ENCODE data around the gene PGBD1. TPM values are rescaled to one million over a fixed set of nuclear protein-coding genes. Genes with fewer than 3 reads are reported as not detected.

Gene PGBD1
- polyA plus RNA-seq, 1 of the 3 experiments (the other 2 are of a cell fraction): 2.5 TPM

DNA sequence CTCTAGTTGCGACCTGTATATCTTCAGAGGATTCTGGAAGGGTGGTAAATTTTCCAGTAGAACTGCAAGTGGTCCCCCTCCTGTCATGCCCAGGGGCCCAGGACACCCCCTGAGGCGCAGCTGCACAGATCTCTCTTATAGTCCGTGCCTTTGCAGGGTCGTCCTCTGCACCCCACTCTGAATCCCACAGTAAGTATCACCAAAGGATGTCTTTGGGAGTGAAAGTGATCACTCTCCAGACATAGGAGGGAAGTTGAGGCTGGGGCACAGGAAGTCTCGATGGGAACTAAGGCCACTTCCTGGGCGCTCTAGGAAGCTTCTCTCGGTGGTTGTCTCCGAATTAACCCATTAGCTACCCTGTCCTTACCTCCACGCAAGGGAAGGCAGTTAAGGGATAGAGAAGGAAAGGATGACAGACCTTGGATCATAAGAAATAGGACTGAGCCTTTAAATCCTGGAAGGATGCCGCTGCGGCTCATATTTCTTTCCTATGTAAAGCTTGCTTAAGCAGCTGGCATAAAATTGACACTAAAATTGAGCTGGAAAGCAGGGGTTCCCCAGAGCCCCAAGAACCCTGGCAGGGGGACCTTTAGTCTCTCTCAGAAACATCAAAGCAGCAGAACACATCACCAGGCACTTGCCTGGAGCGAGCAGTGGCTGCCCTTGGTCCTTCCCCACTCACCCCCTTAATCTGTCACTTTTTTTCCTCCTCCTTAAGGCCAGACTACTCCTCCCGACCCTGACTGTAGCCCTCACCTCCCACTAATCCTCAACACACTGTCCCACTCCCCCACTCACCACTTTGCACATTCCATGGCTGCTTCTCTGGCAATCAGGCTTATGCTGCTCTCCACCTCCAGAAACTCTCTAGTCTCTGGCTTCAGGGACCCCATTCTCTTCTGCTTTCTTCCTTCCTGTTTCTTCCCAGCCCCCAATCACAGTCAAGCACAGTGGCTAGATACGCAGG is 29.1 kb upstream of the PGBD1 start, which contains the start of gene ZKSCAN4:
ZKSCAN4 (minus strand) TSS at position 261 of the 967 bp plus-strand sequence. CDS start 289 bp downstream, outside the sequence.
- Histone ChIP-seq H3F3A (replicated peaks; ENCODE audit: insufficient read depth) (no peaks in the 10 kb centered on the region), H2AFZ (ENCODE audit: low read depth) (peak within 1 kb of the TSS; percentile 92), H3K27ac (ENCODE audit: low read depth in 2 of 2, low read length in 1 of 2) (peak within 1 kb of the TSS; percentile 41 to 81; a peak in 3 of 4 replicates), H3K4me2 (peak within 1 kb of the TSS; percentile 79), H3K4me1 (ENCODE audit: control insufficient read depth in 1 of 2, insufficient read depth in 2 of 2, low read depth in 1 of 2, low read length in 1 of 2) (peaks cover 5 to 12% of the 10 kb centered on the region in 2 experiments; a peak in 3 of 4 replicates), H4K20me1 (ENCODE audit: insufficient read depth) (no peaks in the 10 kb centered on the region), H3K27me3 (ENCODE audit: insufficient read depth) (no peaks in the 10 kb centered on the region), H3K79me2 (ENCODE audit: insufficient read depth) (peaks cover 19% of the 10 kb centered on the region), H3K4me3 (ENCODE audit: low read depth in 2 of 2, low read length in 1 of 2) (peak within 1 kb of the TSS; percentile 93 to 97), H3K9ac (peak within 1 kb of the TSS; percentile 77), H3K9me2 (no peaks in the 10 kb centered on the region), H3K9me3 (no peaks in the 10 kb centered on the region), H3K36me3 (replicated peaks in 1 of 2; ENCODE audit: control insufficient read depth in 1 of 2, insufficient read depth in 2 of 2, low read length in 1 of 2) (peaks cover 7 to 20% of the 10 kb centered on the region in 2 experiments)
- ChIA-PET POLR2A (interaction anchor here (0.7 to 3.2 kb wide), 7 partner anchors 14 to 147 kb away, joined by 3 to 29 read pairs (median 7); partner anchors contain the start of genes ZKSCAN8, ZSCAN26 and ZSCAN9), CTCF (interaction anchor here (0.9 to 1.2 kb wide), 5 partner anchors 15 to 116 kb away, joined by 3 to 6 read pairs (median 4); partner anchors contain the start of gene ZSCAN26)
- DNase-seq: peak; percentile 90
- WGBS (ENCODE audit: low lambda C conversion rate): 15% methylated on average over 13 of the region's 14 CpGs
- TF ChIP-seq SIN3A (IDR thresholded peaks at IDR 0.05; ENCODE audit: borderline replicate concordance, low read depth, low read length): peak; percentile 16; the same call in 1 of the 2 replicates
- peak; percentile 66; the same call in 1 of the 2 replicates for TF ChIP-seq ZBTB33 (IDR thresholded peaks at IDR 0.05; ENCODE audit: borderline replicate concordance, low read depth)
- peak; percentile 80 for TF ChIP-seq POLR2AphosphoS5 (IDR thresholded peaks at IDR 0.05; ENCODE audit: low read depth, low read length)
- peak; percentile 98 for TF ChIP-seq GABPA (IDR thresholded peaks at IDR 0.05; ENCODE audit: low read depth)
- TF ChIP-seq RXRA (IDR thresholded peaks at IDR 0.05; ENCODE audit: borderline replicate concordance, low read depth): no peak
- no peak for TF ChIP-seq FOSL2 (IDR thresholded peaks at IDR 0.05; ENCODE audit: borderline replicate concordance, low read depth)
- peak; percentile 17; the same call in 1 of the 2 replicates for TF ChIP-seq RCOR1 (IDR thresholded peaks at IDR 0.05; ENCODE audit: low read length)
- TF ChIP-seq, protein P1, sequence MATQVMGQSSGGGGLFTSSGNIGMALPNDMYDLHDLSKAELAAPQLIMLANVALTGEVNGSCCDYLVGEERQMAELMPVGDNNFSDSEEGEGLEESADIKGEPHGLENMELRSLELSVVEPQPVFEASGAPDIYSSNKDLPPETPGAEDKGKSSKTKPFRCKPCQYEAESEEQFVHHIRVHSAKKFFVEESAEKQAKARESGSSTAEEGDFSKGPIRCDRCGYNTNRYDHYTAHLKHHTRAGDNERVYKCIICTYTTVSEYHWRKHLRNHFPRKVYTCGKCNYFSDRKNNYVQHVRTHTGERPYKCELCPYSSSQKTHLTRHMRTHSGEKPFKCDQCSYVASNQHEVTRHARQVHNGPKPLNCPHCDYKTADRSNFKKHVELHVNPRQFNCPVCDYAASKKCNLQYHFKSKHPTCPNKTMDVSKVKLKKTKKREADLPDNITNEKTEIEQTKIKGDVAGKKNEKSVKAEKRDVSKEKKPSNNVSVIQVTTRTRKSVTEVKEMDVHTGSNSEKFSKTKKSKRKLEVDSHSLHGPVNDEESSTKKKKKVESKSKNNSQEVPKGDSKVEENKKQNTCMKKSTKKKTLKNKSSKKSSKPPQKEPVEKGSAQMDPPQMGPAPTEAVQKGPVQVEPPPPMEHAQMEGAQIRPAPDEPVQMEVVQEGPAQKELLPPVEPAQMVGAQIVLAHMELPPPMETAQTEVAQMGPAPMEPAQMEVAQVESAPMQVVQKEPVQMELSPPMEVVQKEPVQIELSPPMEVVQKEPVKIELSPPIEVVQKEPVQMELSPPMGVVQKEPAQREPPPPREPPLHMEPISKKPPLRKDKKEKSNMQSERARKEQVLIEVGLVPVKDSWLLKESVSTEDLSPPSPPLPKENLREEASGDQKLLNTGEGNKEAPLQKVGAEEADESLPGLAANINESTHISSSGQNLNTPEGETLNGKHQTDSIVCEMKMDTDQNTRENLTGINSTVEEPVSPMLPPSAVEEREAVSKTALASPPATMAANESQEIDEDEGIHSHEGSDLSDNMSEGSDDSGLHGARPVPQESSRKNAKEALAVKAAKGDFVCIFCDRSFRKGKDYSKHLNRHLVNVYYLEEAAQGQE (IDR thresholded peaks at IDR 0.05; ENCODE audit: low read depth, low read length): peak; percentile 26; the same call in 1 of the 2 replicates
- TF ChIP-seq, protein P2, sequence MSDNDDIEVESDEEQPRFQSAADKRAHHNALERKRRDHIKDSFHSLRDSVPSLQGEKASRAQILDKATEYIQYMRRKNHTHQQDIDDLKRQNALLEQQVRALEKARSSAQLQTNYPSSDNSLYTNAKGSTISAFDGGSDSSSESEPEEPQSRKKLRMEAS (IDR thresholded peaks at IDR 0.05; ENCODE audit: low read depth): peak; percentile 56; the same call in 1 of the 2 replicates
- TF ChIP-seq MXI1 (IDR thresholded peaks at IDR 0.05; ENCODE audit: low read depth, low read length): peak; percentile 43; the same call in 1 of the 2 replicates
- TF ChIP-seq SMC3 (IDR thresholded peaks at IDR 0.05; ENCODE audit: low read depth, low read length): no peak; the same call in 1 of the 2 replicates
- TF ChIP-seq USF2 (IDR thresholded peaks at IDR 0.05; ENCODE audit: borderline replicate concordance, low read depth, low read length): no peak
- 0 out of 2 replicates have a peak, but pooled peaks have one; percentile 23 for TF ChIP-seq FOXJ3 (CRISPR knock-in tag; IDR thresholded peaks at IDR 0.05)
- TF ChIP-seq ELF1 (IDR thresholded peaks at IDR 0.05): peak; percentile 89
- peak; percentile 83 for TF ChIP-seq TAF1 (IDR thresholded peaks at IDR 0.05; ENCODE audit: borderline replicate concordance, low read depth, low read length)
- TF ChIP-seq CHD2 (IDR thresholded peaks at IDR 0.05; ENCODE audit: low read length, partially characterized antibody): peak; percentile 88
